GM19240 (cell line): ENCODE results near the gene SYNE1.
A peak's percentile ranks its signal among the peaks of the same experiment; 100 is the strongest.

Experiments
- DNase-seq: peaks from one replicate; pipeline ENCODE4 v3.0.0; 2011; ENCODE audit warnings: low spot score; ENCODE audit not compliant: insufficient read length

Gene SYNE1

DNA sequence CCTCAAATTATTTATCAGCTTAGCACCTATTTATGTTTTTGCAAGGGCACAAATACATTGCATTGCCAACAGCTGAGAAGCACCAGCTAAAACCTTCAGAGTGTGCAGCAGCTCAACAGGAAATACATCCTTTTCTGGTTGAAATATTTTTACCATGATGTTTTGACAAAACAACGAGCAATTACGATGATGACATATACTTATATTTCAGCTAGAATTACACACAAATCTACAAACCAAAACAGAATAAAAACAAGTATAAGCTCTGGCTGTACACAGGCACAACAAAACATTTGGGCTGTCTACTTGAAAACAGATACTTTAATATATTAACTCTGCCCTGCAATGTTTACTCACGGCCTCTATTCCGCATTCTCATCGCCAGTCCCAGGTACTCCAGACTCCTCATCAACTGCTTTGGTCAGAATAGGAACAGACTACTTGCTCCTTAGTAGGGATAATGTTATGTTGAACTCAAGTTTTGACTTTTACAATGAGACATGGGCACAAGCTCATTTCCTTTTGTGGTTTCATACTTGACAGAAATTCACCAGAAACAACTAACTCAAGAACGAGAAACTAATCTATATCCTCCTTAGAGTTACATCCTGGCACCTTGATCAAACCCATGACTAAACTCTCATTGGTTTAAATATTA is 452.1 kb downstream of the SYNE1 start:
- no peak for DNase-seq

DNA sequence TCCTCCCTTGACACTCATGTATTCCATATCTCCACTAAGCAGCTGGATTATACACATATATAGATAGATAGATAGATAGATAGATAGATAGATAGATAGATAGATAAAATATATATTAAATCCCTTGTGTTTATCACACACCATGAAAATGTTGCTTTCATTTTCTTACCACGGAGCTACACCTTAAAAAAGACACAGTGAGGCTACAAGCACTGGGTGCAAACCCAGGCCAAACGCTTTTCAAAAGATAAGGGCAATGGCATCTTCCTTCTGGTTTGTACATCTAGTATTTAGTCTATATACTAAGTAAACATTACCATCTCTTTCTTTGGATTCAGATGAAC is 452.6 kb downstream of the SYNE1 start:
- no peak for DNase-seq

DNA sequence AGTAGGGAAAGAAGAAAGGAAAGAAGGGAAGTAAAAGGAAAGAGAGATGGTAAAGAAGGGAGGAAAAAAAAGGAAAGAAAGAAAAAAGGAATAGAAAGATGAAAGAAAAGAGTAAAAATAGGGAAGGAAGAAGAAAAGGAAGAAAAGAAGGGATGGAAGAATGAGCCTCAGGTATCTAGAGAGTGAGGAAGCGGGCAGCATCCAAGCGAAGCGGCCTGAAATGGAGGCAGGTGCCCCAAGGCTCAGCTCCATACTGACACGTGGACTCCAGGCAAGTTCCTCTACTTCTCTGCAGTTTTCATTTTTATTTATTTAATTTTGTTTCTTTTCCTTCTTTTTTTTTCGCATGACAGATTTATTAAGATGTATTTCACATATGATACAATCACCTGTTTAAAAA is 456.6 kb downstream of the SYNE1 start:
- DNase-seq = no peak

DNA sequence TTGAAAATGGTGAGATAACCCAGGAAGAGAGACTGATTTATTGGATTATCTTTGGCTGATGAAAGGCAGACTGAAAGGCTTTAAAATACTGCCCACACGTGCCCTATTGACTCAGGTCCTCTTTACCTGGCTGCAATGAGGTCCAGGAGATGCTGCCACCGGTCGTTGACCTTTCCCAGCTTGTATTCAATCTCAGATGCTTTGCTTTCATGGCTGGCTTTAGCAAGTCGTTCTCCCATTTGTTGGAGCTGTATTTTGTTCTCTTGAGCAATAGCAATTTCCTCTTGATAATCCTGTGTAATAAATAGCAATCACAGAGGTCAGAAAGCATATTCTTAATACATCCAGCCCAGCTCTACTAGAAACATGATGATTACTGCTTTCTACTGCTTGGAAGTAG is 460.9 kb downstream of the SYNE1 start:
- DNase-seq = no peak

DNA sequence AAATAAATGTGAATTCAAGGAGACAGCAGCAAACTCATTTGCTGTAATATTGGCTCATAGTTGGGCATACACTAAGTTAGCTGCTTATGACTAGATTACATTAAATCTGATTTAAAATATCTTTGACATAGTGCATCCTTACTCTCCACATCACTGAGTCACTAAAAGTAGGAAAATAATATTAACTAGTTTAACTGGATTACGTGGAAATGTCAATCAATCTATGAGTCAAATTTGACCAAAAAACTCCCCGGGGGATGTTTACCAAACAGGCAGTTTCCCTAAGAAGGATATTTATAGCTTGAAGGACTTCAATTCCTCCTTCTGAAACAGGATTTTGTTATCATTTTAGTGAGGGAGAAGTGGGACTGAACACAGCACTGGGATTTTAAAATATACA is 463.2 kb downstream of the SYNE1 start:
- no peak for DNase-seq

DNA sequence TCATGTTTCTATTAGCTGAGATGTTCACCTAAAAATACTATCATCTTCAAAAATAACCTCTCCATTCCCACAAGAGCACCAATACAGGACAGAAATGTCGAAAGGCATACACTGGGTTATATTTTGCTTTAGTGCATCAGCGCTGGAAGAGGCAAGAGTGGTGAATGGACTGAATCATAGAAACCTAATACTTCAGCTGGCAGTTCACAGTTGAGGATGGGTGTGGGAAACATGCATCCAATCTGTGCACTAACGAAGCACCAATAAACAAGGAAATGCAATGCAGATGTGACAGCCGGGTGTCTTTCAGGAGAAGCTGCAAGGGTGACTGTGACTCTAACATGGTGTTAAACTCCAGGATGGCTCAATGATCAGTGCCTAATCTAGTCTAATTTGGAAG is 463.8 kb downstream of the SYNE1 start:
- DNase-seq = no peak

DNA sequence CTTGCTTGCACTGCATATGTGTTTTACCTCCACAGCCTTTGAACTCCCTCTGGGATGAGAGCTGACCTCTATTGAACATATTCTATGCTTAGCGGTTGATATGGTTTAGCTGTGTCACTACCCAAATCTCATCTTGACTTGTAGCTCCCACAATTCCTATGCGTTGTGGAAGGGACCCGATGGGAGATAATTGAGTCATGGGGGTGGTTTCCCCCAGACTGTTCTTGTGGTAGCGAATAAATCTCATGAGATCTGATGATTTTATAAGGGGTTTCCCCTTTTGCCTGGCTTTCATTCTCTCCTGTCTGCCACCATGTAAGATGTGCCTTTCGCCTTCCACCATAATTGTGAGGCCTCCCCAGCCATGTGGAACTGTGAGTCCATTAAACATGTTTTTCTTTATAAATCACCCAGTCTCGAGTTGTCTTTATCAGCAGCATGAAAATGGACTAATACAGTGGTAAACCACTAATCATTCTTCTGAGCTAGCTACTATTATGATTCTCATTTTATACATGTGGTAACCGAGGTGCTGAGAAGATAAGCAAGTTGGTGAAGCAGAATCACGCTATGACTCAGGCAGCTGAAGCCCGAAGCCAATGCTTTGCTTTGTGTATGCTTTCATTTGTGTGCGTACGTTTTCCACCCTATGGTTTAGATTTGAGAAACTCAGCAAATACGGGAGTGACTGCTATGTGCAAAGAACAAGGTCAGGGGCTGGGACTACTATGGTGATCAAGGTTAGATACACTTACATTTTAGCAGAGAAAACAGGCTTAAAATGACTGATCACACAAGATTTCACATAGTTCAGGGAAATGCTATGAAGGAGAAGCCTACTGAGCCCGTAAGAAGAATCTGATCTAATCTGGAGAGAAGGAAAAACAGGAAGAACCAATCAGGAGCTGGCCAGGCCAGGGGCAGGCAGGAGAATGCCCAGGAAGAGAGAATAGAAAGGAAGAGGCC is 466.2 kb downstream of the SYNE1 start:
- DNase-seq = peak; percentile 16

DNA sequence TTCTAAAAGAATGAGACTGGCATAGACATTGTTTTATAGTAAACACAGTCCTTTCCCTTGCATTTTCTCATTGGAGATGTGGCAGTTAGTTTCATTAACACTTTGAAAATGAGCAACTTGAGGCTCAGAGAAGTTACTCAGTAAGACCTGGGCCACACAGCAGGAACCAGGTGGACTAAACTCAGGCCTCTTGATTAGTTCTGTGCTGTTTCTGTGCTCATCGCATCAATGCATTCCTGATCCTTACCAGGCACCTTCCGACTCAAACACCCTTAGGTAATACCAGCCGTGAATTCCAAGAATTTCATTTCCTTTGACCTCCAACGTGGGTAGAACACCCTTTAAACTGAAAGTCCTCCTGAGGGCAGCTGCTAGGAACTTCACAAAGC is 466.9 kb downstream of the SYNE1 start:
- no peak for DNase-seq

DNA sequence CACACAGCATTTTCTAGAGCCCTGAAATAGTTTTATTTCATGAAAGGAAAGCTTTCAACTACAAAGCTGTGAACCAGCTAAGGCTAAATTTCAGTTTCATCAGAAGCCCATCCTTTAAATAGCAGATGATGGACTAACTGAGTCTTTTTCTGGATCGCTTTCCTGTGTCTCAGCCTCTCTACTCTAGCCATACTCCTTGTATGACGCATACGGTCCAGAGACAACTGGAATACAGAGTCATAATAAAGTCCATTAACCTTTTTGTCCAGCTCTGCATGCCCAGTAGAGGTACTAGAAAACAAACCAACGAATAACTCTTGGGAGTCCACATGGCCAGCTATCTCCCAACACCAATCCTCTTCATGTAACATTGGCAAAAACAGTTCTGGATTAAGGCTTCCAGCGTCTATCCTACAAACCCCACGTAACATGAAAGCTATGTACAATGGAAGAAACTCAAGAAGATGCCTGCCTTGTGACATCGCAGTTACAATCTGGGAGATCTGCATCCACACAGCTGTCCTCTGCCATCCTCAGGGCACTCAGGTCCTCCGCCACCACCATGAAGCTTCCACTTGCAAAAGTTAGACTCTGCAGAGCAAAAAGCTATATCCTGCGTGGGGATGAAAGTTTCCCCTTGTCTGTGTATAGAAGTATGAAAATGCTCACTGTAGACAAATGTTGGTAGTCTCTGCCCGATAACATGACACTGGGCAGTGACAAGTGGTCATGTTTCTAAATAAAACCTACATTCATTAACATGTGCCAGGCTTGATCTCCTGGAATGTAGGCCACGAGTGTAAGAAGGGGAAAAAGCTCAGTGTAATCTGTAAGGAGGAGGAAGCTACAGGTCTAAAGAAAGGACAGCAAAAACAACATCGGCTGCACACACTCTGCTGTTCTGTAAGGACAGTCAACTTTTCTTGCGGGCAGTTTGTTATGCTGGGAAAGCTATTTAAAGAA is 469.2 kb downstream of the SYNE1 start:
- no peak for DNase-seq

DNA sequence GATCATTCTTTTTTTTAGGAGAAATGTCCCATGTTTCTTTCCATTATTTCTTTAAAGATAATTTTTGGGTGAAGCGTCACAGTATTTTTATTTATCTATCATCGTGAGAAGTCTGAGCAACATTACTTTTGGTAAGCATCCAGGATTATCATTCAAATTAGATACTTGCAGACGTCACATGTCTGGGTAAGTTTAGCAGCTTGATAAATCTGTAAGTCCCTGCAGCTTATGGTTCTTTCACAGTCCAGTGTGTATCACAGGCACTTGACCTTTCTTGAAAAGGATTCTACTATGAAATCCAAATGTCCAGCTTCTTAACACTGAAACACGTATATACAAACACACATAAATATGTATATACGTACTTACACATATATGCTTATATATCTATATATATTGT is 470.3 kb downstream of the SYNE1 start:
- no peak for DNase-seq

DNA sequence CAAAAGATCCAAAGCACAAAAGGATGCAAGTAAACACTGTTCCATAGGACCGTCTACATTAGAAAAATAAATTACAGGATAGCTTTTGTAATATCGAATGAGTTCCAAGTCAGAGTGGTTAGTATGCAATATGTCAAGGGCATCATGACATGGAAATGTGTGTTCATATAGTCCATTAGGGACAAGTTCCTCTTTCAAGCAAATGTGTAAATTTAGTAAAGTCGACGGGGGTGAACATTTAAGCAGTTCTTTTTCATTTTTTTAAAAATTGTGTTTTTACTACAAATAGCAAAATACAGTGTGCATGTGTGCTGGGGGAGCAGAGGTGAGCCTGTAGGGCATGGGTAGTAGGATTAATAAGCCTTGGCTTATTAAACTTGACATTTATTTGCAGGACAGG is 470.7 kb downstream of the SYNE1 start:
- DNase-seq = no peak

DNA sequence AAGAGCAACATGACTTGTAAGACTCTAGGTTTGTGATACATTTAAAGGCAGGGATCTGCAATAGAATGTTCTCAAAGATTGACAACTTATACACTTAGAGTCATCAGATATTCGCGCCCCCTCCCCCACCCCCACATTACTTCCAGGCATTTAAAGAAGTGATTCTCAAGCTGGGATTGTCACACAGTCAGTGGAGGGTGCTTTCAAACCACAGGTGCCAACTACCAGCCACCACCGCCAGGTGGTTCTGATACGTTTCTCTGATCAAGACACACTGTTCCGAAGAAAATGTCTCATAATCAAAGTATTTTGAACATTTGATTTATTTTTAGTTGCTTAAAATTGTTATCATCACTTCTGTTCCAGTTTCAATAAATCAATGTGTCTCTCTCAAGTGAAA is 472.2 kb downstream of the SYNE1 start:
- no peak for DNase-seq

DNA sequence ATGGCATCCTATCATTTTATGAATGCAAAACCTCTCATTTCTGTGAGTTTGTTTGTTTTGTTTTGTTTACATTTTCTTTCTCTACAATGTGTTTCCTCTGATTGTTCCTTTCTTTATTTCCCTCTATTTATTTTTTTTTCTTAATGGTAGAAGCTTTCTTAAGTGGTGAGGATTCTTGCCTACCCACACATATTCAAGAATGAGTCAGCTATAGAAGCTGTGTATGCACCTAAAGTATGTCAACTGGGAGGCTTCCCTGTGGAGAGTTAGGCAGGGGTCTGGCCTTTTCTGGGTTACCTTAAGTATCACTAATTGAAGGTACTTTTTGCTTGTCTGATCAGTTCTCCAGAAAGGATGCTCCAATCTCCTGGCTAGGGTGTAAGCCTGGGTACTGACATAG is 475.7 kb downstream of the SYNE1 start:
- DNase-seq = no peak

DNA sequence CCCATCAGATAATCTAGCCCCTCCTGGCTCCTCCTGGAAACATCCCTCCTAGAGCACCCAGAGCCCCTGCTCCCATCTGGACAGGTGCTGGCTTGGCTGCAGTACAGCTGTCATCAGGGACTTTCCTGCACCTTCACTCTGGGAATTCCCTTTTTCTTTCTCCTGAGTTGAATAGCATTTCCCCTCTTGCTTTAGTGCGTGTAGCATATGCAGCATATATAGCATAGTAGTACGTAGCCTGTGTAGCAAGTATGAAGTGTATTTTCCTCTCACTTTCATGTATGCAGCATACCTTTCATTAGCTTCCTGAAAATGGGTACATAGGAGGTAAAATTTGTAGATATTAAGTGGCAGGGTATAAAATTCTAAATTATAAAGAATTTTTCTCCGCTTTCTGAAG is 476.8 kb downstream of the SYNE1 start:
- DNase-seq = peak; percentile 16

DNA sequence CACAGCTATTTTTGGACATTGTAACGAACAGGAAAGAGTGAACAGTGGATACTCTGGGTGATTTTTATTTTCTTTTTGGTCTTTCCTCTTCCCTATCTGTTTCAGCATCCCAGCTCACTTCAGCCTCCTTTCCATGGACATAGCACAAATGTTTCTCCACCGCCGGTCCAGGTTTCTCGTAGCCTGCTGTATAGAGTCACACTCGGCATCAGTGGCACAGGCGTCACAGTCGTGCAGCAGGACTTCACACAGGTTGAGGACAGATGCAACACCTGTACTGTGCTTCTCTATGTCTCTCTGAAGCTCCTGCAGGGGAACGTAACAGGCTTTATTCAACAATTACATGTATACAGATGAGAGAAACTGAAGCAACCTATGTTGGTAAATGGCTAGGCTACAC is 481.4 kb downstream of the SYNE1 start:
- DNase-seq = no peak

DNA sequence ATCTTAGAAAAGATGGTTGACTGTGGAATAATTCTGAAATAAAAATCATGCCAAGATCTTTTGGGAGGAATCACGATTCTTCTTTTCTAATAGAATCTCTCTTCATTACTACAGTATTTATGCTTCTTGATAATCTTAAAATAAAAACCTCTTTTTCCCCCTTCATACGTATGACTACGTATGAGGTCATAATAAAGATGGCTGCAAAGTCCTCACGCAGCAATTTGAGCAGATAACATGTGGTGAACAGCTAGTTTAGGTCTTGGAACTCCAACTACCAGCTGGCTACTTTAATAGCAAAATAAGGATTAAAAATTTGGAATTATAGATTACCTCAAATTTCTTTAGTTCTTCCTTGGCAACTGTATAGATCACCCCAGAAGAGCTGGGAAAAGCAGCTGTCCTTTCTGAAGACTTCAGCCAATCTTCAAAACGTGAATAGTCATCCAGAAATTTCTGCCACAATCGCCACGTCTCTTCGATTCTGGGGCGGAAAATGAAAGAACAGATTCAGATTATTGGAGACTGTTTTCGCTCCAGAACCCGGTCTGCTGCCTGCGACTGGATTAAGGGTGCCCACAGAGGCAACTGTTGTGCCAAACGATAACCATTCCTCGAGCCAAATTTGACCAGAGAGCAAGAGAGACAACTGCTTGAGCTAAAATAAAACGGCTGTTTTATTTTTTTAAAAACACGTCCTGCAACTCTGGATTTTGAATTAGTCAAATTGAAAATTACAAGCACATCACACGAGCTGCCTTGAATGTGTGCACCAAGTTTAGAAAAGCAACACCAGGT is 482.4 kb downstream of the SYNE1 start:
- no peak for DNase-seq

DNA sequence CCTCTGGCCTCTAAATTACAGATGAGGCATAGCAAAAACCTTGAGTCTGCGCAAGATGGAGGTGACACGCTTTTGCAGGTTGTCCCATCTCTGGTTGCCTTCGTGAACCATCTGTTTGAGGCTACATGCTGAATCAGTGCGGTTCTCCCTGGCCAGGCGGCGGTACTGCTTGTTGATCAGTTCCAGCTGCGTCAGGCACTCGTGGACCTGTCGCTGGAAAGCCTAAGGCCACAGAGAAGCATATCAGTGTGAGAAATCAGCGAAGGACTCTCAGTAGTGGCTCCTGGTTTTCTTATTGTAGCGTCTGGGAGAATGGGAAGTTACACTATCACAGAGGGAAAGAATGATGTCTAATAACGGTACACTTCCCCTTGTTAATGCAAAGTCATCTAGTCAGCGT is 485.2 kb downstream of the SYNE1 start:
- no peak for DNase-seq

DNA sequence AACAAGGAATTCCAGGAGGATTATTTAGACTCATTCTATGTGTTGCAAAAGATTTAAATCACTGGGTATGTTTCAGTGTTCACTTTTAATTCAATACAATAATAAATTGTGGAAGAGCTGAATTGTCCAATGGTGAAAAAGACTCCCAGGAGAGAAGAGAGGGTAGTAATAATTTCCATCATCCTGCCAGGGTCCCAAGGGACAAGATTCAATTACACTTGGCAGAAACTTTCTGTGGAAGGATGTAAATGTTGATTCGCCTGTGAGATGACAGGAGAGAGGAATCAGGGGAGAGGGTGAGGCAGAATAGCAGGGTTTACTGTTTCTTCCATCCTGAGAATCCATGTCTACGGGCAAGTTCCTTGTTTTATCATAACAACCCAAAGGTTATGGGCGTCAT is 487.0 kb downstream of the SYNE1 start:
- no peak for DNase-seq

DNA sequence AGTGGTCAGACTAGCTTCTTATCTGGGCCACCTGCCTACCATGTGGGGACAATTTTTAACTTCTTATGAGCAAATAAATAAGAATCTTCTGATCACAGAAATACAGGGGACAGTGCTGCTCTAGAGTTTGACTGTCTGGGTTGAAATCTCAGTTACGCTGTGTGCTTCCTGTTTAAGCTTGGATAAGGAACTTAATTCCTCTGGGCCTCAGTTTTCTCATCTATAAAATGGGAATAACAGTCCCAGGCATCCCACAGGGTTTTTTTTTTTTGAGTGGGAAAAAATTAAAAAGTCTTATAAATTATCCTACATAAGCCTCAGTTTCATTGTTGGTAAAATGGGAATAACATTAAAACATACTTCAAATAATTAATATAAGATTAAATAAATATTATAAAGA is 488.8 kb downstream of the SYNE1 start:
- no peak for DNase-seq

DNA sequence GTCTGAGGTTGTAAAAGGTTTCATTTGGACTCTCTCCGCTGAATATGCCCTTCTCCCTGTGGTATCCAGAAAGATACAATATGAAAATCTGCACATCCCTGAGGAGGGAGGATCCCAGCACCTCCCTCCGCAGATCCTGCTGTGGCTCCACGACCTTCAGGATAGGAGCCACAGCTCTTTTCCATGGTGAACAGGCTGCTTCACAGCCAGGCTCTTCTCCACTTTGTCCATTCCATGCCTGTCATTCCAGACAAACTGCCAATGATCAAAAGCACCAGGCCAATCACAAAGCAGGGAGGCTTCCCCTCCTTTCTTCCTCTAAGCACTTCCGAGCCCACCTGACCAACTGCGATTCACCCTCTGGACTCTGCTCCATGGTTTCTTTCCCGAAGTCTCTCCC is 489.9 kb downstream of the SYNE1 start:
- DNase-seq = no peak

DNA sequence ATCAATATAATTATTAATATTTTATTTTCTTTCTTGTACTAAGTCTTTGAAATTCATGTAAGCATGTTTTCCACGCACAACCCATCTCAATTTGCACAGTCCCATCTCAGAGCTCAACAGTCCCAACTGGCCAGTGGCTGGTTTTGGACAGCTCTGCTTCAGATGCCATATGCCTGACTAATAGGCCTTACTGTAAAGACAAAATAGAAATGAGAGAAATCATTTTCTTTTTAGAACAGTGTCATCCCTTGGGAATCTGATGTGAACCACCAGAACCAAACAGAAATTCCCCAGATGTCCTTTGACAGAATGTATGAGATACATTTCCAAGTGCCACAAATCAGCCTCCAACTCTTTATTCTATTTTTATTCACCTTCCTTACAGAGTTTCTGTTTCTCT is 490.8 kb downstream of the SYNE1 start:
- DNase-seq = no peak
